ENCODE measurements around the gene LIMS2.
A peak's percentile ranks its signal among the peaks of the same experiment; 100 is the strongest.

The LIMS2 gene

GRCh38 chr2:127675331-127676261 lies at the start of gene LIMS2:
Gene LIMS2, minus strand, starts transcription at chr2:127675530. Its CDS starts 506 bp downstream, at chr2:127675024.
- DNase-seq = no peak

- DNase-seq = no peak
Measured at GRCh38 chr2:127722807-127723206, 47.5 kb upstream of the LIMS2 start.

- no peak for DNase-seq
Measured at GRCh38 chr2:127721978-127722355, 46.6 kb upstream of the LIMS2 start.

GRCh38 chr2:127721311-127721977 lies 46.1 kb upstream of the LIMS2 start:
- DNase-seq = no peak

- DNase-seq = no peak
Measured at GRCh38 chr2:127719301-127720218, 44.2 kb upstream of the LIMS2 start.

- DNase-seq = no peak
Measured at GRCh38 chr2:127718271-127718670, 42.9 kb upstream of the LIMS2 start.

GRCh38 chr2:127715778-127716449 lies 40.6 kb upstream of the LIMS2 start:
- DNase-seq = no peak

GRCh38 chr2:127713562-127713961 lies 38.2 kb upstream of the LIMS2 start:
- DNase-seq = no peak

- DNase-seq = no peak
Measured at GRCh38 chr2:127712999-127713398, 37.7 kb upstream of the LIMS2 start.

- no peak for DNase-seq
Measured at GRCh38 chr2:127709336-127709735, 34.0 kb upstream of the LIMS2 start.

- no peak for DNase-seq
Measured at GRCh38 chr2:127707890-127708648, 32.7 kb upstream of the LIMS2 start.

GRCh38 chr2:127706215-127706990 lies 31.1 kb upstream of the LIMS2 start:
- no peak for DNase-seq

GRCh38 chr2:127705391-127706065 lies 30.2 kb upstream of the LIMS2 start:
- no peak for DNase-seq

- DNase-seq = no peak
Measured at GRCh38 chr2:127704641-127705390, 29.5 kb upstream of the LIMS2 start.

GRCh38 chr2:127703282-127703681 lies 28.0 kb upstream of the LIMS2 start:
- DNase-seq = no peak

GRCh38 chr2:127702395-127703009 lies 27.2 kb upstream of the LIMS2 start:
- no peak for DNase-seq

GRCh38 chr2:127701651-127702394 lies 26.5 kb upstream of the LIMS2 start:
- peak; percentile 51 for DNase-seq

GRCh38 chr2:127701193-127701650 lies 25.9 kb upstream of the LIMS2 start, which contains the start of gene SFT2D3:
Gene SFT2D3, plus strand, starts transcription at chr2:127701497. Its CDS starts 32 bp downstream, at chr2:127701529.
- peak; percentile 70 for DNase-seq

Measured in NCI-H1417 treated with DMSO at 0.1 percent for 48 hours (cell line).